K562 (cell line): ENCODE results near the gene ABCC1. TPM values are rescaled to one million over a fixed set of nuclear protein-coding genes. Genes with fewer than 3 reads are reported as not detected.

Source experiments
- BRD4 ChIP-seq: fragments of 200-600 bp; sonication (generic); IDR thresholded peaks from 2 replicates; pipeline ENCODE4 v1.6.1; 2017; ENCODE audit warnings: inconsistent platforms
- BRD9 ChIP-seq: fragments of 450-650 bp; IDR thresholded peaks from 2 replicates; pipeline ENCODE4 v1.6.1; 2018; ENCODE audit warnings: low read depth; ENCODE audit not compliant: partially characterized antibody
- C11orf30 ChIP-seq: fragments of 450-650 bp; IDR thresholded peaks from 2 replicates; pipeline ENCODE4 v1.6.1; 2016; ENCODE audit warnings: low read depth, mild to moderate bottlenecking
- CBX5 ChIP-seq: IDR thresholded peaks from 2 replicates; pipeline ENCODE4 v1.6.1; 2014; ENCODE audit warnings: low read depth, borderline replicate concordance
- FOXK2 ChIP-seq, 2 experiments: fragments of 450-650 bp; IDR thresholded peaks in 1 of 2; conservative IDR thresholded peaks in 1 of 2; 2 replicates each; pipeline ENCODE4 v1.6.1; 2016; ENCODE audit warnings: low read depth in 2 of 2, mild to moderate bottlenecking in 1 of 2
- HCFC1 ChIP-seq: IDR thresholded peaks from 2 replicates; pipeline ENCODE4 v1.6.1; 2012; ENCODE audit warnings: low read depth, low read length, improper control_type of control experiment
- SUPT5H ChIP-seq: fragments of 450-650 bp; IDR thresholded peaks from 2 replicates; pipeline ENCODE4 v1.6.1; 2016
- TCF15 ChIP-seq: fragments of 250-450 bp; sonication (Bioruptor Pico); IDR thresholded peaks from 2 replicates; pipeline ENCODE4 v1.8.0; 2022; ENCODE audit warnings: moderate library complexity, mild to moderate bottlenecking, inconsistent platforms
- VEZF1 ChIP-seq: fragments of 200-800 bp; sonication (Bioruptor generic); IDR thresholded peaks from 2 replicates; pipeline ENCODE4 v1.6.1; 2017; ENCODE audit warnings: missing genetic modification characterization, missing compliant biosample characterization
- XRCC3 ChIP-seq: fragments of 450-650 bp; IDR thresholded peaks from 2 replicates; pipeline ENCODE4 v1.6.1; 2017; ENCODE audit warnings: mild to moderate bottlenecking, moderate library complexity
- ZNF609 ChIP-seq: sonication (generic); formaldehyde crosslinking; IDR thresholded peaks from 2 replicates; pipeline ENCODE4 v1.8.1; 2023; ENCODE audit warnings: missing genetic modification reagents, mild to moderate bottlenecking, borderline replicate concordance
- polyA plus RNA-seq, 8 experiments: library from polyadenylated mRNA; depleted of rRNA in 4 of 8; stranded (reverse) in 5 of 8; unstranded in 3 of 8; fragments of >200 nt; fragmentation: Nextera tagmentation in 2 of 8; fragmentation: Illumina TruSeq in 1 of 8; extraction: Ambion mirVana in 2 of 8; extraction: Trizol in 1 of 8; gene quantifications; 2 replicates each; pipeline versions ENCODE4 v1.2.1 to v1.2.3, GENCODE V29; 2011 to 2014; ENCODE audit warnings: inconsistent platforms in 1 of 8, missing spikeins in 1 of 8
- total RNA-seq, 7 experiments: library from RNA; depleted of rRNA in 6 of 7; stranded (reverse); fragments of >200 nt in 6 of 7; fragmentation: Illumina TruSeq in 2 of 7; extraction: Trizol in 2 of 7; gene quantifications; 2 replicates each; pipeline versions ENCODE4 v1.2.1 to v1.2.3, GENCODE V29; 2011 to 2021; ENCODE audit warnings: low replicate concordance in 1 of 7
- TF ChIP-seq, protein P1 (sequence below), 2 experiments: IDR thresholded peaks in 1 of 2; conservative IDR thresholded peaks in 1 of 2; 2 replicates each; pipeline ENCODE4 v1.6.1; 2016; ENCODE audit warnings: low read depth in 2 of 2, mild to moderate bottlenecking in 1 of 2, missing compliant biosample characterization in 1 of 2, missing genetic modification characterization in 1 of 2, moderate library complexity in 1 of 2
- TF ChIP-seq, protein P2 (sequence below): fragments of 250-450 bp; sonication (Bioruptor Pico); IDR thresholded peaks from 2 replicates; pipeline ENCODE4 v1.4.0; 2020; ENCODE audit warnings: borderline replicate concordance

Gene ABCC1
- total and polyA plus RNA-seq, 9 of the 15 experiments (the other 6 are each of a cell fraction or from before 2014, with no cell fraction given), result 3.9 to 41.6 (median 10.0) TPM

GRCh38 chr16:15981382-15981781 lies 32.0 kb downstream of the ABCC1 start (continued):
- TF ChIP-seq HCFC1, result no peak
- no peak for TF ChIP-seq ZNF609 (CRISPR knock-in tag)
- TF ChIP-seq C11orf30, result no peak
- no peak for TF ChIP-seq SUPT5H
- TF ChIP-seq, protein P1, sequence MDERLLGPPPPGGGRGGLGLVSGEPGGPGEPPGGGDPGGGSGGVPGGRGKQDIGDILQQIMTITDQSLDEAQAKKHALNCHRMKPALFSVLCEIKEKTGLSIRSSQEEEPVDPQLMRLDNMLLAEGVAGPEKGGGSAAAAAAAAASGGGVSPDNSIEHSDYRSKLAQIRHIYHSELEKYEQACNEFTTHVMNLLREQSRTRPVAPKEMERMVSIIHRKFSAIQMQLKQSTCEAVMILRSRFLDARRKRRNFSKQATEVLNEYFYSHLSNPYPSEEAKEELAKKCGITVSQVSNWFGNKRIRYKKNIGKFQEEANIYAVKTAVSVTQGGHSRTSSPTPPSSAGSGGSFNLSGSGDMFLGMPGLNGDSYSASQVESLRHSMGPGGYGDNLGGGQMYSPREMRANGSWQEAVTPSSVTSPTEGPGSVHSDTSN (CRISPR knock-in tag; IDR thresholded peaks at IDR 0.05; ENCODE audit: low read depth), result no peak
- TF ChIP-seq, protein P1 (tag; conservative IDR thresholded peaks at IDR 0.05; ENCODE audit: low read depth), result no peak
- TF ChIP-seq VEZF1 (CRISPR knock-in tag), result no peak
- no peak for TF ChIP-seq BRD9
- 0 out of 2 replicates have a peak, but pooled peaks have one; percentile 12 for TF ChIP-seq XRCC3
- TF ChIP-seq, protein P2, sequence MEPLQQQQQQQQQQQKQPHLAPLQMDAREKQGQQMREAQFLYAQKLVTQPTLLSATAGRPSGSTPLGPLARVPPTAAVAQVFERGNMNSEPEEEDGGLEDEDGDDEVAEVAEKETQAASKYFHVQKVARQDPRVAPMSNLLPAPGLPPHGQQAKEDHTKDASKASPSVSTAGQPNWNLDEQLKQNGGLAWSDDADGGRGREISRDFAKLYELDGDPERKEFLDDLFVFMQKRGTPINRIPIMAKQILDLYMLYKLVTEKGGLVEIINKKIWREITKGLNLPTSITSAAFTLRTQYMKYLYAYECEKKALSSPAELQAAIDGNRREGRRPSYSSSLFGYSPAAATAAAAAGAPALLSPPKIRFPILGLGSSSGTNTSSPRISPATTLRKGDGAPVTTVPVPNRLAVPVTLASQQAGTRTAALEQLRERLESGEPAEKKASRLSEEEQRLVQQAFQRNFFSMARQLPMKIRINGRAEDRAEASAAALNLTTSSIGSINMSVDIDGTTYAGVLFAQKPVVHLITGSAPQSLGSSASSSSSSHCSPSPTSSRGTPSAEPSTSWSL (CRISPR knock-in tag), result no peak
- TF ChIP-seq FOXK2 (conservative IDR thresholded peaks at IDR 0.05 in 1 of 2, IDR thresholded peaks at IDR 0.05 in 1 of 2; ENCODE audit: low read depth in 2 of 2), result no peak
- TF ChIP-seq CBX5, result peak; percentile 54; the same call in 1 of the 2 replicates
- TF ChIP-seq TCF15, result no peak
- TF ChIP-seq BRD4, result no peak
